Measurements from ENCODE around the gene EVC2.

The EVC2 gene

GRCh38 chr4:5700459-5700858 is 7.9 kb downstream of the EVC2 start:
- Histone ChIP-seq H3K4me2 (ENCODE audit: low read depth, low read length, poor library complexity, severe bottlenecking) (no peak overlapping the region), H3K9me2 (replicated peaks; ENCODE audit: low read depth, low read length) (no peaks in the 10 kb centered on the region), H4K20me1 (ENCODE audit: insufficient read depth, low read length, poor library complexity, severe bottlenecking) (no peaks in the 10 kb centered on the region), H3K79me2 (ENCODE audit: insufficient read depth, low read length) (no peaks in the 10 kb centered on the region), H3K27me3 (ENCODE audit: insufficient read depth, low read length, poor library complexity, severe bottlenecking) (no peaks in the 10 kb centered on the region), H3K4me3 (ENCODE audit: low read length, poor library complexity, severe bottlenecking) (no peak overlapping the region), H3K9me3 (ENCODE audit: insufficient read depth, low read depth, low read length) (peaks cover 13% of the 10 kb centered on the region; the same call in 1 of the 2 replicates), H3K36me3 (ENCODE audit: insufficient read depth, low read length) (no peaks in the 10 kb centered on the region), H3K9ac (ENCODE audit: low read depth, low read length, poor library complexity, severe bottlenecking) (no peak overlapping the region), H3F3A (ENCODE audit: low read depth) (no peaks in the 10 kb centered on the region), H2AFZ (ENCODE audit: low read length) (no peak overlapping the region), H3K4me1 (ENCODE audit: insufficient read depth, low read length, poor library complexity, severe bottlenecking) (no peaks in the 10 kb centered on the region)
- TF ChIP-seq CTCF (conservative IDR thresholded peaks at IDR 0.05; ENCODE audit: low read length) (no peak), EZH2phosphoT487 (IDR thresholded peaks at IDR 0.05; ENCODE audit: borderline replicate concordance) (no peak)

- Histone ChIP-seq H3F3A (ENCODE audit: low read depth) (no peaks in the 10 kb centered on the region), H3K9me3 (ENCODE audit: insufficient read depth, low read depth, low read length) (peaks cover 10% of the 10 kb centered on the region; the same call in 1 of the 2 replicates), H3K4me1 (ENCODE audit: insufficient read depth, low read length, poor library complexity, severe bottlenecking) (no peaks in the 10 kb centered on the region), H2AFZ (ENCODE audit: low read length) (no peak overlapping the region), H3K9ac (ENCODE audit: low read depth, low read length, poor library complexity, severe bottlenecking) (no peak overlapping the region), H3K4me3 (ENCODE audit: low read length, poor library complexity, severe bottlenecking) (no peak overlapping the region), H4K20me1 (ENCODE audit: insufficient read depth, low read length, poor library complexity, severe bottlenecking) (no peaks in the 10 kb centered on the region), H3K79me2 (ENCODE audit: insufficient read depth, low read length) (no peaks in the 10 kb centered on the region), H3K36me3 (ENCODE audit: insufficient read depth, low read length) (no peaks in the 10 kb centered on the region), H3K27me3 (ENCODE audit: insufficient read depth, low read length, poor library complexity, severe bottlenecking) (no peaks in the 10 kb centered on the region), H3K9me2 (replicated peaks; ENCODE audit: low read depth, low read length) (no peaks in the 10 kb centered on the region), H3K4me2 (ENCODE audit: low read depth, low read length, poor library complexity, severe bottlenecking) (no peak overlapping the region)
- TF ChIP-seq CTCF (conservative IDR thresholded peaks at IDR 0.05; ENCODE audit: low read length) (no peak), EZH2phosphoT487 (IDR thresholded peaks at IDR 0.05; ENCODE audit: borderline replicate concordance) (no peak)
Measured at GRCh38 chr4:5696341-5696740, 12.0 kb downstream of the EVC2 start.

- no peak overlapping the region for H3K4me2 ChIP-seq (ENCODE audit: low read depth, low read length, poor library complexity, severe bottlenecking)
Measured at GRCh38 chr4:5693871-5694270, 14.5 kb downstream of the EVC2 start.

More at GRCh38 chr4:5693871-5694270, 14.5 kb downstream of the EVC2 start:
- Histone ChIP-seq H3K79me2 (ENCODE audit: insufficient read depth, low read length) (no peaks in the 10 kb centered on the region), H2AFZ (ENCODE audit: low read length) (no peak overlapping the region), H4K20me1 (ENCODE audit: insufficient read depth, low read length, poor library complexity, severe bottlenecking) (no peaks in the 10 kb centered on the region), H3K4me1 (ENCODE audit: insufficient read depth, low read length, poor library complexity, severe bottlenecking) (no peaks in the 10 kb centered on the region), H3K9me2 (replicated peaks; ENCODE audit: low read depth, low read length) (no peaks in the 10 kb centered on the region), H3K36me3 (ENCODE audit: insufficient read depth, low read length) (no peaks in the 10 kb centered on the region), H3K9ac (ENCODE audit: low read depth, low read length, poor library complexity, severe bottlenecking) (no peak overlapping the region), H3K27me3 (ENCODE audit: insufficient read depth, low read length, poor library complexity, severe bottlenecking) (no peaks in the 10 kb centered on the region), H3K4me3 (ENCODE audit: low read length, poor library complexity, severe bottlenecking) (no peak overlapping the region), H3F3A (ENCODE audit: low read depth) (no peaks in the 10 kb centered on the region), H3K9me3 (ENCODE audit: insufficient read depth, low read depth, low read length) (peaks cover 8% of the 10 kb centered on the region; the same call in 1 of the 2 replicates)
- no peak for TF ChIP-seq CTCF (conservative IDR thresholded peaks at IDR 0.05; ENCODE audit: low read length)
- TF ChIP-seq EZH2phosphoT487 (IDR thresholded peaks at IDR 0.05; ENCODE audit: borderline replicate concordance), result no peak
